ENCODE data around the gene PAN3.

Gene PAN3

DNA sequence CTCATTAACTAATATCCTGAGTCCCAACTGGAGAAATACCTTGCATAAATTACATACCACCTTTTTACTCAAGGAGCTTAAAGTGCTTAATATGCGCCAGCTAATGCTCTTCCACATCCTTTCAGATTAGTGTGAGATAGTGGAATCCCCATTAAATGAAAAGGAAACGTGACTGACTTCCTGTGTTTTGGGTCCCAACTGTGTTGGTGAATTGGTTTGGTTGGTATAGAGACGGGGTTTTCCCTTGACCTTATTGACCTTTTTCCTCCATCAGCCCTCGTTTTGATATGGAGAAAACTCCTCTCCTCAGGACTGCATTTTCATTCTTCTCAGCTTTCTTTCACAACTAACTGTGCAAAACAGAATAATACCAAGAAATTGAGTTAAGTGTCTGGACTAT is 163.5 kb downstream of the PAN3 start:
- no peak for DNase-seq (ENCODE audit: low read depth in 2 of 2)

DNA sequence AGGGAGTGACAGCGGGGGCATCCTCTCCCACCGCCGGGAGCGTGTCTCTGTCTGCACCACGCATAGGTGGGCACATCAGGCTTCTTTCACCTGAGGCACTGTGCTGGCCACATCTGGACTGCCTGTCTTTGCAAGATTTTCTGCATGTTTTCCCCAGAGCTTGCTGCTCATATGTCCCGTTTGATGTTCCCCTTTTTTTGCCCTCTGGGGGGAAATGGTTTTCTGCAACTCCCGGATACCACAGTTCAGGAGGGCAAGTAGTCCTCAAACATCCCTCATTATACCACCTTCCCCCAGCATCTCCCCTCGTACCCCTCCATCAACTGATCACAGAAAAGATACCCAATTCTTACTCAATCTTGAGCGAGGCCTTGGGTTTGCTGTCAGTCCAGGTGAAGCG is 168.0 kb downstream of the PAN3 start:
- no peak for DNase-seq (ENCODE audit: low read depth in 2 of 2)

DNA sequence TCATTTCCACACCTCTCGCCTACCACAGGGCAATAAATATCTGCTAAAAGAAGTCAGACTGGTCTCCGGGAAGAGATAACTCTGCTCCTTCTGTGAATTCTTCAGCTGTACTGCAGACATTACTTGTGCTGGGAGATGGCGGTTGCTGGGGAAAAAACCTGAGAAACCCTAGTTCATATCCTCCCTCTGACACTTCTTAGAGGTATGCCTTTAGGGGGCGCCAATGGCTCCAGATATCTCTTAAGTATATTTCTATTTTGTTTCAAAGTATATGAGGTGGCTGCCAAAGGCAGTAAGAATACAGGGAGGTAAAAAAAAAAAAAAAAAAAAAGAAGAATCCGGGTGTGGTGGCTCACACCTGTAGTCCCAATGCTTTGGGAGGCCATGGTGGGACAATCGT is 175.2 kb downstream of the PAN3 start:
- DNase-seq (ENCODE audit: low read depth in 2 of 2) = no peak

DNA sequence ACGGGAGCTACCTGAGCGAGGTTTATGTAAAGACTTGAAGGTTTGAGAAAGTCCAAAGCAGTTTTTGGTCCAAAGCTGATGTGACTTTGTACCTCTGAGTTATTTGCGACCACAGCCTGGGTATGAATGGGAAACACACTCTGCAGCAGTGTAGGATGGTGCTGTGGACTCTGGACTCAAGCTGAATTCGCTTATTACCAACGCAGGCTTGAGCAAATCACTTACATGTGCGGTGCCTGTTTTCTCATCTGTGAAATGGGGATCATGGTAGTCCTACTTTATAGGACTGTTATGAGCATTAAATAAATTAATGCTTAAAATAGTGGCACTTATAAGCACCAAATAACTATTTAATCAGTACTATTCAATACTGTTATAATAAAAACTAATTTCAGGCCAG is 176.5 kb downstream of the PAN3 start:
- DNase-seq (ENCODE audit: low read depth in 2 of 2) = no peak

DNA sequence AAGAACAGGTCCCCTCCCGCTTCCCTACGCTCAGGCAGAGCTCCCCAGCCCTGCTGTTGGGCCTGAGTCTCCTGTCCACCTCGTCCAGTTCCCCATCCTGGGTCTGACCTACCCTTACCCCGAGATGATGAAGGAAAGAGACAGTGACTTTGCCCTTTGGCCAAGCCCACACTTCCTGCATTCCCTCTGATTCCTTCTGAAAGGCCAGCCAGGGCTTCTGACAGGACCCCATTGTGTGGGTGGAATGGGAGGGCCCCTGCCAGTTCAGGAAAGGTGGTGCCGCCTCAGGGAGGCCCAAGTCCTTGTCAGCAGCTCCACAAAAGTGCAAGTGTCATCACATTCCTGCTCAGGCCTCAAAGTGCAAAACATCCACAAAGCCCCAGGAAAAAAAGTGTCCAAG is 177.8 kb downstream of the PAN3 start:
- no peak for DNase-seq (ENCODE audit: low read depth in 2 of 2)

DNA sequence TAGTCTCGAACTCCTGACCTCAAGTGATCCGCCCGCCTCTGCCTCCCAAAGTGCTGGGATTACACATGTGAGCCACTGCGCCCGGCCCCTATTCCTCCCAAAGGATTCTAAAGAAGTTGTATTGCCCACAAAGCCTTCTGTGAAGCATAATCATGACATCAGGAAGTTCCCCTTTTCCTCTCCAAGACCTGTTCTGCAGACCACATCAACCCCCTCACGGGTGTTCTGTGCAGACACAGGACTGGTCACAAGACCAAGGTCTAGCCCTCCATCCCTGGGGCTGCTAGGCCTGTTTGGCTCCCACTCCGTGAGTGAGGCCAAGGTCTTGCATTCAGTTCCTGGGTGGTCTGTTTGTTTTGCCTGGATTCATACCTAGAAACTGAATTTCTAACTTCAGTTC is 178.5 kb downstream of the PAN3 start:
- DNase-seq (ENCODE audit: low read depth in 2 of 2) = no peak

DNA sequence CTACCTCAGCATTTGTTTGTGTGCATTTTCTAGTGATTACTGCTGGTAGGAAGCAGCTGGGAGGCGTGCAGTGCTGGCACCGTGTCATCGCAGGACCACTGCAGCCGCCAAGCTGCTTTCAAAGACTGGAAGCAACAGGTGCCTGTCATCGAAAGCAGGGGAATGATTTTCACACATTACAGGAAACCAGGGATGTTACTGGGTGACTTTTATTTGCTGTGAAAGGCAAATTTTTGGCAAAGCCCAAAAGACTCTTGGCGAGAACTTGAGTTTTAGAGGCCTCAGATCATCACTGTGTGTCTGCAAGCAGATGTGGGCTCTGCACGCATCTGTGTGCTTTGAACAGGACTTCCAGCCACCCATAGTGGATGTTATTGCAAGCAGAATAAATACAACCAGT is 180.2 kb downstream of the PAN3 start:
- DNase-seq (ENCODE audit: low read depth in 2 of 2) = no peak

DNA sequence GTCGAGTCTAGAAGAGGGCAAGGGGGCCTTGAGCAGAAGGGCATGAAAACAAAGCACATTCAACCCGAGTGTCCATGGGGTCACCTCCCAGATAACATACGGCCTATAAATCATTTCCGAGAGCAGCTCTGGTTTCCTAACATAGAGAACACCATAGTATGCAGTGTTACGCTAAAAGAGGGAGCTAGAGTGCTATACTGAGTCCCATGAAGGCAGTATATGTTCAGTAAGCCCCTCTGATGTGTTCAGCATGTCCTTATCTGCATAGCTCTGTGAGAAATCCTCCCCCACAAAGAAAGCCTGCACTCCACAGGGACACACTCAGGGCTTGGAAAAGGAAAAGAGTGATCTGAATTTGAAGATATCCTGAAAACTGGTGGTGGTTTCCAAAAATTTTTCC is 181.2 kb downstream of the PAN3 start:
- no peak for DNase-seq (ENCODE audit: low read depth in 2 of 2)

DNA sequence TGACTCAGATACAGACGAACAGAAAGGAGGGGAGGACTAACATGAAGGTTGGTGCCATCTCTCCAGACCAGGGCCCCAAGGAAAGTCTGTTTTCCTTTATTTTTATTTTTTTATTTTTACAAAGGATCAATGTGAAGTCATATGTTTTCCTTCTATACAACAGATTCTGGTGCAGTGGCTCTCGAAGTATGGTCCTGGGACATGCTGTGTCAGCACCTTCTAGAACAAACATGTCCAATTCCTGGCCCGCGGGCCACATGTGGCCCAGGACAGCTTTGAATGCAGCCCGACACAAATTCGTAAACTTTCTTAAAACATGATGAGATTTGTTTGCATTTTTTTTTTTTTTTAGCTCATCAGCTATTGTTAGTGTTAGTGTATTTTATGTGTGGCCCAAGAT is 181.9 kb downstream of the PAN3 start:
- no peak for DNase-seq (ENCODE audit: low read depth in 2 of 2)

DNA sequence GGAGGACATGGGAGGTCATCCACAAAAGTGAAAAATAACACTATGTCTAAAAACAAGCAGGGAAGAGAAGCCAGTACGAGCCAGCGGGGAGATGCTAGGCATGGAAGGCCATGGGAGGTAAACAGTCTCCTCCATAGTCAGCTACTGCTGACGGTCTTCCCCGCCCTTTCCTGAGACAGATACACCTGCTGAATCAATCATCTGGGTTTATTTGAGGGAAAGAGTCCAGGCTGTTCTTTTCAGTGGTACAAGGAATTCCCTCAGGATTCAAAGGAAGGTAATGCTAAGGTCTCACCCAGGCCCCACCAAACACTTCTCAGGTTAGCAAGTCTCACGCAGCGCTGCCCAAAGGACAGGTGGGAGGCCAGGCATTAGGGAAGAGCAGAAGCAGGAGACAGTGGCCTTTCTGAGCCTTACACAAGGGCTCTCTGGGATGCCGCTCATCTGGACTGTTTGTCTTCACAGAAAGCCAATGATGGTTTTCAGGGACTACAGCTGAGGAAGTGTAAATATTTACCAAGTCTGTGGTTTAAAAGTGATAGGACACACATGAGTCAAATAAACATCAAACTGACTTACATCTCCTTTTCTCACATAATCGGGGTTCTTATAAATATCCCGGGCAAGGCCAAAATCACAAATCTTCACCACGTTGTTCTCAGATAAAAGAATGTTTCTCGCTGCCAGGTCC is 182.7 kb downstream of the PAN3 start:
- DNase-seq (ENCODE audit: low read depth in 2 of 2) = no peak

DNA sequence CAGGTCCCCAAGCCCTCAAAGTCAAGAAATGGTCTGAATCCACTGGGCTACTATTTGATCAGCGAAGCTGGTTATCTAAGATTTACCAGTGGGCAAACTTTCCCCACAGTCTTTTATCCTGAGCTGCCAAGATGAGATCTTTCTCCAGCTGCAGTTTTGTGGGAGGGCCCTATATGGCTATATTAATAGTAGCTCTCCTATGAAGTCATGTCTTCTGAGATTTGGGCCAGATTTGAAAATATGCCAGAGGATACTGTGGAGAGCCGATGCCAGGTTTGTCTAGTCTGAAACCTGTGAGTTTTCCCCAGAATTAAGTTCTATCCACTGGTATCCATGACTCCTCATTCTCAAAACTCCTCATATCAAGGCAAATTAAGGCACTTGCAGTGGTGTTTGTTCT is 183.4 kb downstream of the PAN3 start:
- no peak for DNase-seq (ENCODE audit: low read depth in 2 of 2)

DNA sequence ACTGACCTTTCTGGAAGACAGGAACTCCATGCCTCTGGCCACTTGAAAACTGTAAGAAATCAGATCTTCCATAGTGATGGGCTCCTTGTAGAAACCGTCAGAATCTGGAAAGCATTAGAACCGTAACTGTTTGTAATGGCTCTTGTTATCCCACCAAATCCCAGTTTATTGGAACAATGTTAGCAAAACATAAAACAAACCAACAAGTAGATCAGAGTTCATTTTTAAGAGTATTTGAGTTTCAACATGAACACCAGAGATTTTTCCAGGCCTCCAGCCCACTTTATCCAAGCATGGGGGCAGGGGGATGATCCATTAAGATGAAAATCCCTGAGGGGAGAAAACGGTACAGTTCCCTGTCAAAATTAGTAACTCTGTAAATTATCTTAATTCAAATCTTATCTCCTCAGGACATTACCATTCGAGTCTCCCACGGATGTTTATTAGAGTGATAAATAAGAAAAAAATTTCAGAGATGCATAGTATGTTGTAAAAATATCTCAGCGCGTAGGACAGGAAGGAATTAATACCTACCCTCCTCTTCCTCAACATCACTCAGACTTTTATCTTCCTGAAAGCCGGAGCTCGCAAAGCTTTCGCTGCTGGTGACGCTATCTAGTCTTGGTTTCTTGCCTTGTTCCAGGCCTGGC is 184.0 kb downstream of the PAN3 start:
- no peak for DNase-seq (ENCODE audit: low read depth in 2 of 2)

DNA sequence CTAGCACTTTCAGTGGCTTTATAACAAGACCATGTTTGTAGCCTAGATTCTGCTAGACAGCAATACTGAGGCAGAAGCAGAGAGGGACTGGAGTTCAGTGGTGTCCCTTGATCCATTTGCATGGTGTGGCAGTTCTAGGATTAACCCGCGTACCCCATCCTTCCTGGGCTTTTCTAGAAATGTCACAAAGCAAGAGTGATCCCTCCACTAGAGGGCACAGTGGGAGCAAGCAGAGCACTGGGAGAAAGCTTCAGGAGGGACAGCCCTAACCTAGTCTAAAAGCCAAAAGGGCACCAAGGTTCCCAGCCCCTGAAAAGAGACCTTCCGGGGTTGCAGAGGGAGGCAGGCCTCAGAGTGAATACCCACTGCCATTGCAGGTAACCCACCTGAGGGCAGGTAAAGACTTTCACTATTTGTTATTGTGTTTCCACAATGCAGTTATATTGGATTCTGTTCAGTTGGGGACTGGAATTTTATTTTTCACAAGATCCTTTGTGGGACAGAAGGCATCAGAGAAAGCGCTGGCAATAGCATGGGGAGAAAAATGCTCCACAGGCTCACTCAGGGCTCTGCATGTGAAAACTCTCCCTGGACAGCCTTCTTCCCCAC is 185.9 kb downstream of the PAN3 start:
- peak; percentile 6 to 12 for DNase-seq (ENCODE audit: low read depth in 2 of 2)

DNA sequence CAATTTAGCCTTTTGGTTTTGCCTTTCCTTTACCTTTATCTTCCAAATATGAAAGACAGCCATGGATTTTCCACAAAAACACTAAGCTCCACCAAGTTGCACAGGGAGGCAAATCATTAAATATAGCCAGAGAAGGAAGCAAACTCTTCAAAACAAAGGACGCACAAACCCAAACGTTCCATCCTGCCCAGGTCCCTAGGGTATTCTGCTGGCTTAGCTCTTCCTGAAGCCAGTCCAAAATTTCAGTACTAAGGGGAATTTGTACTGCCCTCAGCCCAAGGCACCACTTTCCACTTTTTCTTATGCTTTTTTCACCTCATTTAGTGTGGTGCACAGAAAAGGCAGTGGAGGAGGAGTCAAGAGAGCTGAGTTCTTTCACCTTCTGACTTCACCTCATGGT is 186.7 kb downstream of the PAN3 start:
- no peak for DNase-seq (ENCODE audit: low read depth in 2 of 2)

DNA sequence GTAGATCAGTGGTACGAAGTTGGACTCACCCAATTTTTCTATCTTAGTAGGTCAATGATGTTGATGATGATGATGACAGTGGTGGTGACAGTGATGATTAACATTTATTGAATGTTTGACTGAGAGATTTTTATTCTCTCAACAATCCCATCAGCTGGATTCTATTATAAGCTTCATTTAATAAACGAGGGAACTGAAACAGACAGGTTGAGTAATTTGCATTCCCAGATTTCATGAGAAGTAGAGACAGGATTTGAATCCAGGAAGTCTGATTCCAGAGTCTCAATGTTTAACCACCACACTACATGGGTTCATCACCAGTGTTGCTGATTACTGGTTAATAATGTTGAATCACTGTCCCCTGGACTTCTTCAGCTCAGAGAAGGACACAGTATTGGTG is 187.7 kb downstream of the PAN3 start:
- DNase-seq (ENCODE audit: low read depth in 2 of 2) = no peak

DNA sequence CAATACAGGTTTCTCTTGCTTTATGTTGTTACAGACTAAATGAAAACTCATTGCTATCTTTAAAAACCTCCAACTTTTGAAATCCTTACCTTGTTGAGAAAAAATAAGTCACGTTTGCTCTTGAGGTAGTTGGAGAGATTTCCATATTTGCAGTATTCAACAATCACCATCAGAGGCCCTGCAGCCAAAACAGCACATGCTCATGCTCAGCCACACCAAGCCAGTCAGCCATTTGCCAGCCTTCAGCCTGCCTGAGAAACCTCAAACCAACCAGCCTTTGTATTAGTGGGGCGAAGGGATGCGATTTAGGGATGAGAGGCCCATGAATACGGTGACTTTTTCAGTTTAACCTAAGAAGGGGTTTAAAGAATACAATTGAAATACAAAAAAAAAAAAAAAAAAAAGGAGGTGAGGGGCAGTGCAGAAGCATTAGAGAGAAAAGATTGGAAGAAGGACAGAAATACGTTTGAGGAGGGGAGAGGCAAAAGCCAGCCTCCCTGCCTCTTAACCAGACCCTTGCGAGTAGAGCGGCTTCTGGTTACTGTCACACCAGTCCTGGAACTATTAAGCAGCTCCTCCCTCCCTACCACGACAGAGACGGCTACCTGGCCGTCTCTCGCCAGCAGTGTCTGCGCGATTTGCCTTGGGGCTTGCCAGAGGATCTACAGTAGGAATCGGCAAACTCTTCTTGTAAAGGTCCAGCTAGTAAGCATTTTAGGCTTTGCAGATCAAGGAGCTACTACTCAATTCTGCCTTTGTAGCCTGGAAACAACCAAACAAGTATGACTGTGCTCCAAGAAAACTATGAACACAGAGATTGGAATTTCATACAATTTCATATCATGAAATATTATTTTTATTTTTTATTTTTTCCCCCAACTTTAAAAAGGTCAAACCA is 189.3 kb downstream of the PAN3 start:
- no peak for DNase-seq (ENCODE audit: low read depth in 2 of 2)

DNA sequence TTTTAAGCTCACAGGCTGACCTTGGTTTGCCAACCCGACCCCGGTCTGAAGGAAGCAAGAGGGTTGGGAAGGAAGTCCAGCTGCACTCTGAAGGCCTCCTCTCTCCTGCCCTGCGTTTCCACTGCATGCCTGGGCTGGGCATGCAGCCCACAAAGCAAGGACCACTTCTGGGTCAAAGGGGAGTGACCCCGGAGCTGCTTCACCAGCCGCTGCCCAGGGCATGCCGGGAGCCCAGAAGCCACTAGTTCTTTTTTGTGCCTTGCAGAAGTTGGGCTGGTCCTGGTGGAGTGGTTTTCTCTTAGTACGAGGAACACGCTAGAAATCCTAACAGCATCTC is 189.9 kb downstream of the PAN3 start:
- DNase-seq (ENCODE audit: low read depth in 2 of 2) = no peak

DNA sequence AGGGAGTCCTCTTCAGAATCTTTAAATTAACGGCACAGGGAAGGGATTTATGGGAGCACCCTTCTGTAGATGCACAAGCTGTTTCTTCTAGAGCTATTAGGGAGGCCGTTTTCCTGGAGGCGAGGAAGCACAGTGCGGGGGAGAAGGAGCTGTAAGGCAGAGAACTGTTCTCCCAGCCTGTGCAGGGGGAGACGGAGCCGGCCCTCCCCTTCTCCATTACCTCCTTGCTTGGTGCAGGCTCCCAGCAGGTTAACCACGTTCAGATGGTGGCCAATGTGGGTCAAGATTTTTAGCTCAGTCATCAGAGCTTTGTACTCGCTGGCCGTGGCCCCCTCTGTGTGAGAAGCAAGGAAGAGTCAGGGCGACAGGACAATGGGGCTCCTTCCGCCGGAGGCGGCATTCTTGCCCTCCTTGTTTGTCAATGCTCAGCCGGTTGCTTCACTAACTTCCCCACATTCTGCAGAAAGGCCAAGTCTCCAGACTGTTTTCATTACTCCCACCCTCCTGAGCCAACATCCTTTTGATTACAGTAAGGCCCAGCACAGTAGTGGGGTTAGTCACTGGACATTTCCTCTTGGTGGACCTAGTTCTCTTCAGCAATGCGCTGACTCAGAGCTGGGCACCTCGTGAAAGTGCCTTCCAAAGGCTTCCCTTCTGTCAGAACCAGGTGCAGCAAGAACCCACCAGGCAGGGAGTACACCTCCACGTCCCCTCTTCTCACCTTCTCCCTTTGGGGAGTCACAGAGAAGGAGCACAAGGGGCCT is 191.2 kb downstream of the PAN3 start:
- no peak for DNase-seq (ENCODE audit: low read depth in 2 of 2)

DNA sequence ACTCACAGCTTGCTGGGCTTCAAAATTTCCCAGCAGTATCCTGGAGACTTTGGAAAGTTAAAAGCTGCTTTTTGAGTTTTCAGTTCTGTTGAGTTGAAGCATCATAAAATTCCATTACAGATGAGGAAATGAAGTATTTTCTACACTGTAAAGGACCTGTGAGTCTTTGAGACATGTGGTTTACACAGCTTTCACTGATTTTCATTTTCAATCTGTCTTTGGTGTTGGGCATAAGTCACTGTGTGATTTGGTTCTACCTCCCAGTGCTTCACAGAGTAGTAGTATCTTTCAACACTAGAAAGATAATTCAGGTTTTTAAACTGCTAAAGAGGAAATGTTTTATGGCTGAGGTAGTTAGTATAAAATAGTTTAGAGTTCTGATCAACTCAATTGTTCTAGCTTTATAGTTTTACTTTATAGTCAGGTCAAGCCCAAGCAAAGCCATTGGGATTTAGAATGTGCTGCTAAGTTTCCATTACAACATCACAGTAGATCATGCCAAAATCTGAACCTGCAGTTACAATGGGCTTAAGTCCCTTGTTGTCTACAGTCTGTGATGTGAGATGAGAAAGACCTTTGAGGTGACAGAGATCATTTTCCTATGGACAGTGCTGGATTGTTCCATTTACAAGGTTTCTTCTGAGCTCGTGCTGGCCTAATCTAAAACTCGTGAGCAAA is 195.0 kb downstream of the PAN3 start:
- DNase-seq (ENCODE audit: low read depth in 2 of 2) = no peak

DNA sequence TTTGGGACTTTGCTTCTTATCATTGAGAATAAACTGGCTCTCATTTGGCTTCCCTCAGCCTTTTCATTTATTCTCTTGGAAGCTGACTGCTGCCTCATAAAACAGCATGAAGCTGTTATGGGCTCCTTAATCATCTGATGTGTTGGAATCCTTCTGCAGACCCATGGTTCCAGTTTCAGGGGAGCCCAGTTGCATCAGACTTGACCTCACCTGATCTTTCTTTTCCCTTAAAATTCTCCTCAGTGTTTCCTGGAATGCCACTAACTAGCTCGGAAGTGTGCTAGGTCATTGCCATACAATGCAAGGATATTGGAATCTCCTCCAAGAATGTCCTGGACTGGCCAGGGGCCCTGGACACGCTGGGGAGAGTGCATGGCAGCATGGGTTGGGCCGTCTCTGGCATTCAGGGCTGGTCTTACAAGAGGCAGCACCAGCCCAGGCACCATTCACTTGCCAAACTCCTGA is 197.9 kb downstream of the PAN3 start:
- no peak for DNase-seq (ENCODE audit: low read depth in 2 of 2)

Measured in activated CD8-positive, alpha-beta memory T cell treated with anti-CD3 and anti-CD28 coated beads for 4 hours (primary cell).